IPS DF 6.9 (cell line): Measurements from ENCODE around the gene SLC8A3.
"Not testable (repeated sequence)": the region's sequence is repeated elsewhere in the genome, so short reads cannot be mapped to it uniquely, and the experiment has no call there.

Experiments
- DNase-seq: peaks from one replicate; pipeline ENCODE4 v3.0.0-alpha.2; 2013; ENCODE audit warnings: low read depth, low spot score
- H3K27ac ChIP-seq: one replicate; pipeline ENCODE4 v1.5.1; 2013; ENCODE audit warnings: low read length, control low read depth
- H3K27me3 ChIP-seq: 2 replicates; pipeline ENCODE4 v1.6.1; 2013; ENCODE audit warnings: mild to moderate bottlenecking, low read length; ENCODE audit not compliant: control insufficient read depth, insufficient read depth
- H3K36me3 ChIP-seq: 2 replicates; pipeline ENCODE4 v1.6.1; 2013; ENCODE audit warnings: low read length; ENCODE audit not compliant: control insufficient read depth, insufficient read depth
- H3K4me1 ChIP-seq: 2 replicates; pipeline ENCODE4 v1.6.1; 2013; ENCODE audit warnings: low read length; ENCODE audit not compliant: control insufficient read depth, insufficient read depth
- H3K4me3 ChIP-seq: 2 replicates; pipeline ENCODE4 v1.5.1; 2013; ENCODE audit warnings: mild to moderate bottlenecking, low read length
- H3K9me3 ChIP-seq: 2 replicates; pipeline ENCODE4 v1.6.1; 2013; ENCODE audit warnings: low read length, inconsistent platforms; ENCODE audit not compliant: control insufficient read depth, insufficient read depth
- WGBS: extraction: QIAGEN DNeasy Blood & Tissue Kit; methylation state at CpG from one replicate; pipeline ENCODE4 v1.1.7; 2013; ENCODE audit warnings: mixed read lengths, missing lambda C conversion rate; ENCODE audit not compliant: insufficient read length, insufficient coverage; 5-methylcytosine and 5-hydroxymethylcytosine counted together

Gene SLC8A3, protein sequence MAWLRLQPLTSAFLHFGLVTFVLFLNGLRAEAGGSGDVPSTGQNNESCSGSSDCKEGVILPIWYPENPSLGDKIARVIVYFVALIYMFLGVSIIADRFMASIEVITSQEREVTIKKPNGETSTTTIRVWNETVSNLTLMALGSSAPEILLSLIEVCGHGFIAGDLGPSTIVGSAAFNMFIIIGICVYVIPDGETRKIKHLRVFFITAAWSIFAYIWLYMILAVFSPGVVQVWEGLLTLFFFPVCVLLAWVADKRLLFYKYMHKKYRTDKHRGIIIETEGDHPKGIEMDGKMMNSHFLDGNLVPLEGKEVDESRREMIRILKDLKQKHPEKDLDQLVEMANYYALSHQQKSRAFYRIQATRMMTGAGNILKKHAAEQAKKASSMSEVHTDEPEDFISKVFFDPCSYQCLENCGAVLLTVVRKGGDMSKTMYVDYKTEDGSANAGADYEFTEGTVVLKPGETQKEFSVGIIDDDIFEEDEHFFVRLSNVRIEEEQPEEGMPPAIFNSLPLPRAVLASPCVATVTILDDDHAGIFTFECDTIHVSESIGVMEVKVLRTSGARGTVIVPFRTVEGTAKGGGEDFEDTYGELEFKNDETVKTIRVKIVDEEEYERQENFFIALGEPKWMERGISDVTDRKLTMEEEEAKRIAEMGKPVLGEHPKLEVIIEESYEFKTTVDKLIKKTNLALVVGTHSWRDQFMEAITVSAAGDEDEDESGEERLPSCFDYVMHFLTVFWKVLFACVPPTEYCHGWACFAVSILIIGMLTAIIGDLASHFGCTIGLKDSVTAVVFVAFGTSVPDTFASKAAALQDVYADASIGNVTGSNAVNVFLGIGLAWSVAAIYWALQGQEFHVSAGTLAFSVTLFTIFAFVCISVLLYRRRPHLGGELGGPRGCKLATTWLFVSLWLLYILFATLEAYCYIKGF

GRCh38 chr14:70188659-70189455 is at the start of gene SLC8A3:
TSS of gene SLC8A3 (minus strand) at chr14:70188951. CDS start at chr14:70168422, 20,529 bp downstream.
- Histone ChIP-seq H3K27ac (no peak within 1 kb of the TSS), H3K4me3 (peak within 1 kb of the TSS; percentile 51; the same call in 1 of the 2 replicates), H3K4me1 (no peaks in the 10 kb centered on the region), H3K36me3 (no peaks in the 10 kb centered on the region), H3K27me3 (peaks cover 19% of the 10 kb centered on the region; the same call in 1 of the 2 replicates), H3K9me3 (no peaks in the 10 kb centered on the region)
- no CpG with 5 or more reads among the region's 83 CpGs for WGBS
- DNase-seq, result no peak

GRCh38 chr14:70237710-70238109 is 49.0 kb upstream of the SLC8A3 start:
- Histone ChIP-seq H3K27ac (no peak overlapping the region), H3K27me3 (no peaks in the 10 kb centered on the region), H3K36me3 (no peaks in the 10 kb centered on the region), H3K4me1 (no peaks in the 10 kb centered on the region), H3K4me3 (no peak overlapping the region), H3K9me3 (no peaks in the 10 kb centered on the region)
- no peak for DNase-seq
- no CpG with 5 or more reads among the region's 3 CpGs for WGBS

DNA sequence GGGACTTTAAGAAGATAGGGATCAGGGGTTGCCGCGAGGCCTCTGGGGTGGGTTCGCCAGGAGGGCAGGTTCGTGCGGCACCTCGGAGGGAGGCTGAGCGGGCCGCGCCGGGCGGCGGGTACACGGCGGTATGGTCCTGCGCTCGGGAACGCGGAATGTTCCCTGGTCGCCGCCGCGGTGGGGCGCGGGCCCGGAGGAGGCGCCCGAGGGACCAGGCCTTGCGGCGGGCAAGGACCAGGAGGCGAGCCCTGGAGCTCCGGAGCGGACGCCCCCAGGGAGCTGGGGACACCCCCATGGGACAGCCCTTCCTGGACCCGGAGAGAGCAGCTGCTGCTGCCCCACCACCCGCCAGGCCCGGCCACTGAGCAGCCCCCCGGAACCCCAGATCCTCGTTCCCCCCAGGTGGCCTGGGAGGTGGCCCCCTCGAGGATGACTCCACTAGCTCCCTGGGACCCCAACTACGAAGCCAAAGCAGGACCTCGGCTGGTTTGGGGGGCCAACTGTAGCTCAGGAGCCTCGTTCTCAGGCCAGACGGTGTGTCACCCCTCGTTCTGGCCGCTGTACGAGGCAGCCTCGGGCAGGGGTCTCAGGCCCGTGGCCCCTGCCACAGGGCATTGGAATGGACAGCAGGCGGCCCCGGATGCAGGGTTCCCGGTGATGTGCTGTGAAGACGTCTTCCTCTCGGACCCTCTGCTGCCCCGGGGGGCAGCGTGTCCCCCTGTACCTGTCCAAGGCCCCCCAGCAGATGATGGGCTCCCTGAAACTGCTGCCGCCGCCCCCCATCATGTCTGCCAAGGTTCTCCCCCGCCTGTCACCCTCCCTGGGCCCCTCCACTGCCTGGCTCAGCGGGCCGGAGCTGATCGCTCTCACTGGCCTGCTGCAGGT is 45.6 kb upstream of the SLC8A3 start:
- Histone ChIP-seq H3K9me3 (no peaks in the 10 kb centered on the region), H3K36me3 (no peaks in the 10 kb centered on the region), H3K4me1 (no peaks in the 10 kb centered on the region), H3K27me3 (no peaks in the 10 kb centered on the region), H3K4me3 (no peak overlapping the region), H3K27ac (no peak overlapping the region)
- no peak for DNase-seq
- no CpG with 5 or more reads among the region's 61 CpGs for WGBS

DNA sequence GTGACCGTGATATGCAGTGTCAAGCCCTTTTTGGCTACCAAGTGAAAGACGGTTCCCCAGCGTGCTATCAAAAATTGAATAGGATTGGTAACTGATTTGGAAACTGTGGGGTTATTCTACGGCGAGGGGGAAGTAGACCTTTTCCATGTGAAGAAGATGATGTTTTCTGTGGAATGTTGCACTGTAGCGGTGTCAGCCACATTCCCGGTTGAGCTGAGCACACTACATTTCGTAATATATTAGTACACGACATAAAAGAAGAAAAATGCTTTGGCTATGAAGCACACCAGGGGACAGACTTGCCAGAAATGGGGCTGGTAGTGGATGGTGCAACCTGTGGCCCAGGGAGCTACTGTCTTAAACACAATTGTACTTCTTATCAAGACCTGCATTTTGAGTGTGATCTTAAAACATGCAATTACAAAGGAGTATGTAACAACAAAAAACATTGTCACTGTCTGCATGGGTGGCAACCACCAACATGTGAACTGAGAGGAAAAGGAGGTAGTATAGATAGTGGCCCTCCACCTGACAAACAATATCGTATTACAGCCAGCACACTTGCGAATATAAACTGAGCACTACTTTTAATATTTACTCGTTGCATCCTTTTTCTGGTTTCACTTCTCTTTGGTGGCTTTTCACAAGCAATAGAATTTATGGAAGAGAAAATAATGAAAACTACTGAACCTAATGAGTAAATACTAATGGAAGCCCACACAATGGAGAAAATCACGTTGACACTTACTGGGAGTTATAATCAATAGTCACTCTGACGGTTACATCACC is 43.2 kb upstream of the SLC8A3 start:
- no CpG with 5 or more reads among the region's 14 CpGs for WGBS
- DNase-seq, H3K27ac ChIP-seq, H3K9me3 ChIP-seq, H3K27me3 ChIP-seq, H3K36me3 ChIP-seq, H3K4me3 ChIP-seq, H3K4me1 ChIP-seq: not testable (repeated sequence)

DNA sequence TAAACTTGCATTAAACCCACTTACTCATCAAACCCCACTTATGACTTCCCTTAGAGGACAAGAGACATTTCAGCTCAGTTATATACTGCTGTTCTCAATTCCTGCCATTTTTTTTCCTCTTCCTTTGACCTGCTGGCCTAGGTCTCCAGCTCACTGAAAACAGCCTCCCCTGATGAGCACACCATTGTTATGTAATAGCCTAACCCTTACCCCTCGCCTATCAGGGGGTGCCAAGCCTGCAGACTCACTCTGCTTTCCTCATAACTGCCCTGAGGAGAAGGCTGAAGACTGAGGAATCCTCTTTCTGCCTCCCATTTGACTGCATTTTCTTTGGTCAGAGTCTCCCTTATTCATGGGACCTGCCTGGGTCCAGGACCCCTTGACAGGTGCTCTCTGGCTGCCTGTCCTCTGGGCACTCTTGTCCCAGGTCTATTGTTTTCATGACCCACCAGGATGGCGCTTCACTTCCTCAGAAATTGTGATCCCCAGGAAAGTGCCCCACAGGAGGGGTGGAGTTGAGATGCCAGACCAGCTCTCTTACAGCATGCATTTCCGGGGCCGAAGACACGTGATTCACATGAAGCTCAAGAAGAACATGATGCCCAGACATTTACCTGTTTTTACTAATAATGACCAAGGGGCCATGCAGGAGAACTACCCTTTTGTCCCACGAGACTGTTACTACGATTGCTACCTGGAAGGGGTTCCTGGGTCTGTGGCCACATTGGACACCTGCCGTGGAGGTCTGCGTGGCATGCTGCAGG is 41.3 kb upstream of the SLC8A3 start:
- H3K27me3 ChIP-seq, H3K4me1 ChIP-seq, DNase-seq, H3K36me3 ChIP-seq, H3K4me3 ChIP-seq, H3K9me3 ChIP-seq, H3K27ac ChIP-seq: not testable (repeated sequence)
- no CpG with 5 or more reads among the region's 9 CpGs for WGBS

DNA sequence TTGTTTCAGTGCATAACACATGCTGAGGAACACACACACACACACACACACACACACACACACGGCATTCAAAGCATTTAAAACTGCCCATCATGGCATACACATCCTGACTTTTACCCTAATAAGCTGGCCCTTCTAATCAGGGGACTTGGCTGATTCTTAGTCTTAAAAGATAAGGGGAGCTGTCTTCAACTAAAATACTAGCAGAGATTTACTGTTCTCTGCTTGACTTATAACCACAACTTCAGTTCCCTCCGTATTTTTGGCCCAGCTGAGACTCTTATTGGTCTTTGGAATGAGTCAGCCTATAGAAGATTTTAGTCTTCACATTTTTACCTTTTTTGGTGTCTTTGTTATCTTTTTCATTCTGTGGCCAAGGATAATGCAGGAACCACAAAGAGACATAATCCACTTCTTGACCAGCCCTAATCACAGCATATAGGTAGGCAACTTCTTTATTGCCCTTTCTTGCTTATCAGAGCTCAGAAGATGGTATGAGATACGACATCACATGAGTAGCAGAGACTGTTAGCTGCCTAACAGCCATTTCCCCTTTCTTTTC is 25.1 kb upstream of the SLC8A3 start:
- no peaks in the 10 kb centered on the region for H3K9me3 ChIP-seq
- no peaks in the 10 kb centered on the region for H3K4me1 ChIP-seq
- no peak overlapping the region for H3K27ac ChIP-seq
- WGBS, result no CpG with 5 or more reads among the region's 3 CpGs
- H3K36me3 ChIP-seq, result no peaks in the 10 kb centered on the region
- no peak for DNase-seq
- H3K27me3 ChIP-seq, result no peaks in the 10 kb centered on the region
- H3K4me3 ChIP-seq, result no peak overlapping the region

DNA sequence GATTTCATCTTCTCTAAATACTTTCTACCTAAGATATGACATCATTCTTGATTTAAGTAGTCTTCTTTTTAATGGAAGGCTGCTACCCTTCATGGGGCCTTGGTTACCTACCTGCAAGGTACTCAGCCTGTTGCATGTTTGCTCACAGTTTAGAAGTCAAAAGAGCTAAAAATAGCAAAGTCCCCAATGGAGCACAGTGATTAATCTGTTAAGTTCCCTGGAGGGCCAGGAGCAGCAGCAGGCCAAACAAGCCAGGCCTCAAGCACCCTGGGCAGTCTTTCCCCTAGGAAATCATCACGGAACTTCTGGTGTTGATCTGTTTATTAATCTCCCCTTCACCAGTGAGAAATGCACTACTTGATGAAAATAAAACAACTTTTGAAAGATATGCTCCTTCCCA is 24.0 kb upstream of the SLC8A3 start:
- Histone ChIP-seq H3K4me1 (no peaks in the 10 kb centered on the region), H3K9me3 (no peaks in the 10 kb centered on the region), H3K4me3 (no peak overlapping the region), H3K36me3 (no peaks in the 10 kb centered on the region), H3K27me3 (no peaks in the 10 kb centered on the region), H3K27ac (no peak overlapping the region)
- no CpG with 5 or more reads among the region's 1 CpG for WGBS
- DNase-seq, result no peak

DNA sequence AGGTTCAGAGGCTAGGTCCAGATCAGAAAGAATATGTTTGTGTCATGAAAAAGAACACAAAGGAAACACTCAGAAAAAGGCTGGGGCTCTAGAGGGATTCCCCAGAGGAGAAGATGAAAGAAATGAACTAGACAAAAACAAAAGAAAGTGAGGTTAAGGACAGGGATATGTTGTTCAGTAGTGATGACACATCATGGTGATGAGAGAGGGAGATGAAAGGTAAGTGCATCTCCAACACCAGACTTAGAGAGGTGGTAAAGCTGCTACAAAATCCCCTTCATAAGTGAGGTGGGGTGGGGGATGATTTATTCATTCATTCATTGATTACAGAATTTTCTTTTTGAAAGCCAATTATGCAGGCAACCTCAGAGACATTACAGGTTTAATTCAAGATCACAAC is 19.6 kb upstream of the SLC8A3 start:
- H3K9me3 ChIP-seq, result no peaks in the 10 kb centered on the region
- DNase-seq, result no peak

More for the DNA sequence above, 19.6 kb upstream of the SLC8A3 start:
- Histone ChIP-seq H3K4me1 (peaks cover 2% of the 10 kb centered on the region; the same call in 1 of the 2 replicates), H3K36me3 (no peaks in the 10 kb centered on the region), H3K27me3 (no peaks in the 10 kb centered on the region), H3K27ac (no peak overlapping the region), H3K4me3 (no peak overlapping the region)
